Choroid plexus epithelial cell (primary cell): Measurements from ENCODE around the gene BEST3.
A peak's percentile ranks its signal among the peaks of the same experiment; 100 is the strongest.

Experiments
- DNase-seq: peaks from one replicate; pipeline ENCODE4 v3.0.0-alpha.2; 2010; ENCODE audit warnings: low read depth
- H3K4me3 ChIP-seq: 2 replicates; pipeline ENCODE4 v1.5.1; 2011; ENCODE audit warnings: low read depth, mild to moderate bottlenecking, control low read depth, low read length, moderate library complexity
- CTCF ChIP-seq: conservative IDR thresholded peaks from 2 replicates; pipeline ENCODE4 v1.5.1; 2011; ENCODE audit warnings: low read depth, mild to moderate bottlenecking, control low read depth, inconsistent platforms, low read length, moderate library complexity

Gene BEST3

GRCh38 chr12:69651922-69652321 lies 47.2 kb downstream of the BEST3 start:
- no peak for DNase-seq
- H3K4me3 ChIP-seq = no peak overlapping the region
- no peak for TF ChIP-seq CTCF

GRCh38 chr12:69649529-69649928 lies 49.6 kb downstream of the BEST3 start:
- TF ChIP-seq CTCF = peak; percentile 13
- no peak overlapping the region for H3K4me3 ChIP-seq
- no peak for DNase-seq

GRCh38 chr12:69648476-69648875 lies 50.6 kb downstream of the BEST3 start:
- no peak overlapping the region for H3K4me3 ChIP-seq
- no peak for TF ChIP-seq CTCF
- DNase-seq = peak; percentile 85

GRCh38 chr12:69647178-69647577 lies 51.9 kb downstream of the BEST3 start:
- DNase-seq = no peak
- TF ChIP-seq CTCF = no peak
- H3K4me3 ChIP-seq = no peak overlapping the region

- TF ChIP-seq CTCF = no peak
- H3K4me3 ChIP-seq = no peak overlapping the region
- no peak for DNase-seq
Measured at GRCh38 chr12:69645031-69645430, 54.1 kb downstream of the BEST3 start.

- no peak overlapping the region for H3K4me3 ChIP-seq
- TF ChIP-seq CTCF = no peak
- DNase-seq = no peak
Measured at GRCh38 chr12:69644511-69644910, 54.6 kb downstream of the BEST3 start.

GRCh38 chr12:69642531-69642930 lies 56.6 kb downstream of the BEST3 start:
- DNase-seq = no peak
- TF ChIP-seq CTCF = no peak
- no peak overlapping the region for H3K4me3 ChIP-seq
